Suppressor macrophage treated with lipopolysaccharide for 4 hours (primary cell): Measurements from ENCODE around the gene ZNF616.
"Not testable (repeated sequence)": the region's sequence is repeated elsewhere in the genome, so short reads cannot be mapped to it uniquely, and the experiment has no call there.

Experiments used
- DNase-seq: peaks from one replicate; pipeline ENCODE4 v3.0.0-alpha.2; 2020

Gene ZNF616

GRCh38 chr19:52102782-52103181 lies 37.0 kb downstream of the ZNF616 start:
- no peak for DNase-seq

GRCh38 chr19:52101866-52102562 lies 37.7 kb downstream of the ZNF616 start:
- DNase-seq = peak; percentile 56

- no peak for DNase-seq
These were observed 40.1 kb downstream of the ZNF616 start for GRCh38 chr19:52099497-52100138.

- not testable (repeated sequence) for DNase-seq
These were observed 43.3 kb downstream of the ZNF616 start for GRCh38 chr19:52096416-52096815.

GRCh38 chr19:52095172-52096014 lies 44.3 kb downstream of the ZNF616 start, which contains the start of gene ZNF841:
Gene ZNF841, minus strand, starts transcription at chr19:52095765. Its CDS starts 10,964 bp downstream, at chr19:52084801.
- DNase-seq = peak; percentile 90

GRCh38 chr19:52094526-52095130 lies 45.1 kb downstream of the ZNF616 start:
- no peak for DNase-seq

GRCh38 chr19:52086481-52086880 lies 53.3 kb downstream of the ZNF616 start:
- DNase-seq = peak; percentile 43

GRCh38 chr19:52070496-52070895 lies 69.2 kb downstream of the ZNF616 start:
- no peak for DNase-seq

- no peak for DNase-seq
These were observed 70.1 kb downstream of the ZNF616 start for GRCh38 chr19:52069653-52070052.

GRCh38 chr19:52066258-52066863 lies 73.4 kb downstream of the ZNF616 start:
- no peak for DNase-seq

- no peak for DNase-seq
These were observed 74.3 kb downstream of the ZNF616 start for GRCh38 chr19:52065399-52065798.
